PC-9 (cell line): ENCODE measurements around the gene ERG. TPM values are rescaled to one million over a fixed set of nuclear protein-coding genes. Genes with fewer than 3 reads are reported as not detected.

ENCODE experiments used
- BruUV-seq: library from RNA; stranded (reverse); fragments of 400-500 nt; replicated peaks from 2 replicates; lab custom pipeline; 2021; lab: Mats Ljungman, UMichigan
- CTCF ChIA-PET: fragments of 300-600 bp; sonication (Branson Sonifier 250); formaldehyde crosslinking; loops from one replicate; lab custom pipeline; 2022; ENCODE audit warnings: antibody characterized with exemption; lab: Charles Lee
- POLR2A ChIA-PET: fragments of 300-600 bp; sonication (Branson Sonifier 250); formaldehyde crosslinking; loops from one replicate; lab custom pipeline; 2022; ENCODE audit warnings: antibody characterized with exemption; ENCODE audit not compliant: unreplicated experiment; lab: Charles Lee
- DNase-seq, 2 experiments: peaks; one replicate each; pipeline versions ENCODE4 v3.0.0 to v3.0.0-alpha.2; 2015 to 2022; ENCODE audit warnings: mixed read lengths in 1 of 2
- H2AFZ ChIP-seq: fragments of 200-600 bp; sonication (generic); 2 replicates; pipeline ENCODE4 v1.8.1; 2017; ENCODE audit warnings: antibody characterized with exemption
- H3F3A ChIP-seq: fragments of 200-600 bp; sonication (generic); 2 replicates; pipeline ENCODE4 v1.8.1; 2017; ENCODE audit warnings: antibody characterized with exemption, mild to moderate bottlenecking, low read depth; ENCODE audit not compliant: insufficient read depth
- H3K27ac ChIP-seq: fragments of 200-600 bp; sonication (generic); 2 replicates; pipeline ENCODE4 v1.6.1; 2016; ENCODE audit warnings: mixed run types
- H3K27me3 ChIP-seq: fragments of 200-600 bp; sonication (generic); 2 replicates; pipeline ENCODE4 v1.6.1; 2016; ENCODE audit warnings: low read depth, mixed run types; ENCODE audit not compliant: insufficient read depth
- H3K36me3 ChIP-seq: fragments of 200-600 bp; sonication (generic); 2 replicates; pipeline ENCODE4 v1.6.1; 2016; ENCODE audit warnings: low read depth, mixed run types
- H3K4me1 ChIP-seq: fragments of 200-600 bp; sonication (generic); replicated peaks from 2 replicates; pipeline ENCODE4 v1.6.1; 2016; ENCODE audit warnings: mixed run types; ENCODE audit not compliant: insufficient read depth
- H3K4me2 ChIP-seq: fragments of 200-600 bp; sonication (generic); 2 replicates; pipeline ENCODE4 v1.6.1; 2017; ENCODE audit warnings: mixed run types
- H3K4me3 ChIP-seq: fragments of 200-600 bp; sonication (generic); 2 replicates; pipeline ENCODE4 v1.6.1; 2016; ENCODE audit warnings: mixed run types
- H3K79me2 ChIP-seq: fragments of 200-600 bp; sonication (generic); 2 replicates; pipeline ENCODE4 v1.6.1; 2017; ENCODE audit warnings: low read depth, mixed run types
- H3K9me2 ChIP-seq: fragments of 200-600 bp; sonication (generic); 2 replicates; pipeline ENCODE4 v1.8.1; 2017; ENCODE audit warnings: mild to moderate bottlenecking; ENCODE audit not compliant: insufficient read depth
- H3K9me3 ChIP-seq: fragments of 200-600 bp; sonication (generic); 2 replicates; pipeline ENCODE4 v1.8.1; 2016; ENCODE audit warnings: low read depth; ENCODE audit not compliant: insufficient read depth
- H4K20me1 ChIP-seq: fragments of 200-600 bp; sonication (generic); 2 replicates; pipeline ENCODE4 v1.8.1; 2017; ENCODE audit not compliant: insufficient read depth
- EZH2 ChIP-seq: fragments of 200-600 bp; sonication (generic); IDR thresholded peaks from 2 replicates; pipeline ENCODE4 v1.8.0; 2017; ENCODE audit warnings: antibody characterized with exemption, low read depth
- intact Hi-C: fragments of 100-400 bp; cut with micrococcal nuclease; formaldehyde crosslinking; loops from one replicate; pipeline ENCODE4 v1.10.0; 2022; ENCODE audit not compliant: unreplicated experiment
- total RNA-seq: library from RNA; stranded (reverse); gene quantifications from 2 replicates; pipeline ENCODE4 v1.2.3, GENCODE V29; 2021
- TF ChIP-seq, protein P1 (sequence below): fragments of 200-600 bp; sonication (generic); conservative IDR thresholded peaks from 2 replicates; pipeline ENCODE4 v1.6.1; 2017; ENCODE audit warnings: mixed run types, antibody characterized with exemption, mild to moderate bottlenecking, moderate library complexity

The ERG gene
- total RNA-seq, 1 experiment from 2014 or later, result not detected

- CTCF ChIA-PET, result no interaction called here
Observed at GRCh38 chr21:38439957-38440356, 58.3 kb downstream of the ERG start.

DNA sequence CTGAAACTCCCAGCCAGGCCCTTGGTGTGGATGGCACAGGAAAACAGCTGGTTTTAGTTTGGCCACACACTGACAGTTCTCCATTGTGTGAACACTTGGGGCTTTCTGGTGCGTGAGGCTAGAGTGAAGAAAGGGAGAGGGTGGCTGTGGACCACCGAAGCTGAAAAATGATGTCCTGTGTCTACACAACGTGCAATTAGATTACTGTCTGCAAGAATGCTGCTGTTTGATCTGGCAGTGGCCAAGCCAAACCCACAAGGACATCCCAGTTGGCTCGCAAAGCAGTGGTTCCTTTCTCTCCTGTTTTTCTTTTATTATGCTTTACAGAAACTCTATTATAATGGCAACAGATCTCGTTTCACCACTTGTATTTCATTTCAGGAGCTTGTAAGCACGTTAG lies 58.9 kb downstream of the ERG start:
- POLR2A ChIA-PET, result no interaction called here

More at GRCh38 chr21:38439957-38440356, 58.3 kb downstream of the ERG start:
- POLR2A ChIA-PET, result no interaction called here
- Histone ChIP-seq H2AFZ (no peak overlapping the region), H3K4me2 (no peak overlapping the region), H3F3A (no peaks in the 10 kb centered on the region), H3K79me2 (no peaks in the 10 kb centered on the region), H3K27me3 (0 out of 2 replicates have a peak, but pooled peaks cover 6% of the 10 kb centered on the region), H3K27ac (no peak overlapping the region), H3K4me1 (no peaks in the 10 kb centered on the region), H3K9me2 (no peaks in the 10 kb centered on the region), H3K36me3 (no peaks in the 10 kb centered on the region), H3K9me3 (no peaks in the 10 kb centered on the region), H3K4me3 (no peak overlapping the region), H4K20me1 (no peaks in the 10 kb centered on the region)
- DNase-seq, result no peak
- intact Hi-C loops, result no loop called here
- TF ChIP-seq EZH2, result no peak
- TF ChIP-seq, protein P1, sequence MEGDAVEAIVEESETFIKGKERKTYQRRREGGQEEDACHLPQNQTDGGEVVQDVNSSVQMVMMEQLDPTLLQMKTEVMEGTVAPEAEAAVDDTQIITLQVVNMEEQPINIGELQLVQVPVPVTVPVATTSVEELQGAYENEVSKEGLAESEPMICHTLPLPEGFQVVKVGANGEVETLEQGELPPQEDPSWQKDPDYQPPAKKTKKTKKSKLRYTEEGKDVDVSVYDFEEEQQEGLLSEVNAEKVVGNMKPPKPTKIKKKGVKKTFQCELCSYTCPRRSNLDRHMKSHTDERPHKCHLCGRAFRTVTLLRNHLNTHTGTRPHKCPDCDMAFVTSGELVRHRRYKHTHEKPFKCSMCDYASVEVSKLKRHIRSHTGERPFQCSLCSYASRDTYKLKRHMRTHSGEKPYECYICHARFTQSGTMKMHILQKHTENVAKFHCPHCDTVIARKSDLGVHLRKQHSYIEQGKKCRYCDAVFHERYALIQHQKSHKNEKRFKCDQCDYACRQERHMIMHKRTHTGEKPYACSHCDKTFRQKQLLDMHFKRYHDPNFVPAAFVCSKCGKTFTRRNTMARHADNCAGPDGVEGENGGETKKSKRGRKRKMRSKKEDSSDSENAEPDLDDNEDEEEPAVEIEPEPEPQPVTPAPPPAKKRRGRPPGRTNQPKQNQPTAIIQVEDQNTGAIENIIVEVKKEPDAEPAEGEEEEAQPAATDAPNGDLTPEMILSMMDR, result no peak
- no TSS peak for BruUV-seq

GRCh38 chr21:38438462-38438893 lies 59.8 kb downstream of the ERG start:
- no peaks in the 10 kb centered on the region for H3K79me2 ChIP-seq
- no peaks in the 10 kb centered on the region for H3F3A ChIP-seq
- ChIA-PET CTCF (no interaction called here), POLR2A (no interaction called here)
- no peaks in the 10 kb centered on the region for H3K9me2 ChIP-seq
- no peak overlapping the region for H3K4me3 ChIP-seq
- no peaks in the 10 kb centered on the region for H3K9me3 ChIP-seq
- no peak overlapping the region for H3K4me2 ChIP-seq
- DNase-seq, result peak in 1 of 2 experiments; percentile 29
- intact Hi-C loops, result no loop called here
- no TSS peak for BruUV-seq
- H3K27ac ChIP-seq, result no peak overlapping the region
- H4K20me1 ChIP-seq, result no peaks in the 10 kb centered on the region
- H2AFZ ChIP-seq, result no peak overlapping the region
- H3K27me3 ChIP-seq, result no peaks in the 10 kb centered on the region
- TF ChIP-seq, protein P1, result no peak
- TF ChIP-seq EZH2, result no peak
- no peaks in the 10 kb centered on the region for H3K36me3 ChIP-seq
- no peaks in the 10 kb centered on the region for H3K4me1 ChIP-seq

More for the DNA sequence above, 58.9 kb downstream of the ERG start:
- Histone ChIP-seq H3K79me2 (no peaks in the 10 kb centered on the region), H3K9me2 (no peaks in the 10 kb centered on the region), H3K27ac (no peak overlapping the region), H2AFZ (no peak overlapping the region), H3K4me1 (no peaks in the 10 kb centered on the region), H3K27me3 (0 out of 2 replicates have a peak, but pooled peaks cover 6% of the 10 kb centered on the region), H3K4me3 (no peak overlapping the region), H3K36me3 (no peaks in the 10 kb centered on the region), H4K20me1 (no peaks in the 10 kb centered on the region), H3F3A (no peaks in the 10 kb centered on the region), H3K4me2 (no peak overlapping the region), H3K9me3 (no peaks in the 10 kb centered on the region)
- intact Hi-C loops, result no loop called here
- CTCF ChIA-PET, result no interaction called here
- no TSS peak for BruUV-seq
- DNase-seq, result no peak
- TF ChIP-seq EZH2, result no peak
- TF ChIP-seq, protein P1, result no peak
